ENCODE results near the gene GNAS-AS1.

DNA sequence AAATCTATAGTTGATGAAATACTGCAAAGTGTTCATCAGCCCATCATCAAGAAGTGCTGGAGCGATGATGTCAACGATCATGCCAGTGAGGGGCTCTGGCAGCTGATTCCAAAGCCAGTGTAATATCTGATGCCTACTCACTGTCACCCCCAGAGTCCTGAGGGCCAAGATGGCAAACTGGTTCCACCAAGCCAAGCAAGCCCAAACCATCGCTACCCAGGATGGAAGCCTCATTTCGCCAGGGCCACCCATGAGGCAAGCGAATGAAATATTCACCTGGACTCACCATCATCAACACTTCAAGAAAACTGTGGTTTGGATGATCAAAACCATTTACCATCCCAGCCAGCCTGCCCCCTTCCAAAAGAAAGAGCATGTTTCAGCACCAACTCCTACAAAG lies 76.5 kb downstream of the GNAS-AS1 start:
- no peak for TF ChIP-seq EZH2 (IDR thresholded peaks at IDR 0.05; ENCODE audit: borderline replicate concordance, insufficient read depth, low read depth, low read length, poor library complexity, severe bottlenecking)
- TF ChIP-seq, protein P1, sequence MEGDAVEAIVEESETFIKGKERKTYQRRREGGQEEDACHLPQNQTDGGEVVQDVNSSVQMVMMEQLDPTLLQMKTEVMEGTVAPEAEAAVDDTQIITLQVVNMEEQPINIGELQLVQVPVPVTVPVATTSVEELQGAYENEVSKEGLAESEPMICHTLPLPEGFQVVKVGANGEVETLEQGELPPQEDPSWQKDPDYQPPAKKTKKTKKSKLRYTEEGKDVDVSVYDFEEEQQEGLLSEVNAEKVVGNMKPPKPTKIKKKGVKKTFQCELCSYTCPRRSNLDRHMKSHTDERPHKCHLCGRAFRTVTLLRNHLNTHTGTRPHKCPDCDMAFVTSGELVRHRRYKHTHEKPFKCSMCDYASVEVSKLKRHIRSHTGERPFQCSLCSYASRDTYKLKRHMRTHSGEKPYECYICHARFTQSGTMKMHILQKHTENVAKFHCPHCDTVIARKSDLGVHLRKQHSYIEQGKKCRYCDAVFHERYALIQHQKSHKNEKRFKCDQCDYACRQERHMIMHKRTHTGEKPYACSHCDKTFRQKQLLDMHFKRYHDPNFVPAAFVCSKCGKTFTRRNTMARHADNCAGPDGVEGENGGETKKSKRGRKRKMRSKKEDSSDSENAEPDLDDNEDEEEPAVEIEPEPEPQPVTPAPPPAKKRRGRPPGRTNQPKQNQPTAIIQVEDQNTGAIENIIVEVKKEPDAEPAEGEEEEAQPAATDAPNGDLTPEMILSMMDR (IDR thresholded peaks at IDR 0.05) = no peak

All from B cell (primary cell).